Smooth muscle cell (in vitro differentiated cells): Measurements from ENCODE around the gene AMPH. TPM values are rescaled to one million over a fixed set of nuclear protein-coding genes. Genes with fewer than 3 reads are reported as not detected.

Experiments
- DNase-seq: peaks from one replicate; lab custom pipeline; 2025; ENCODE audit not compliant: unreplicated experiment; lab: John Stamatoyannopoulos, UW
- H2AFZ ChIP-seq: fragments of 200-600 bp; sonication (generic); 2 replicates; pipeline ENCODE4 v1.6.0; 2016; ENCODE audit warnings: antibody characterized with exemption, low read depth, mild to moderate bottlenecking
- H3F3A ChIP-seq: fragments of 200-600 bp; sonication (generic); 2 replicates; pipeline ENCODE4 v1.6.0; 2017; ENCODE audit warnings: antibody characterized with exemption, low read depth
- H3K27ac ChIP-seq: fragments of 200-600 bp; sonication (generic); 2 replicates; pipeline ENCODE4 v1.5.1; 2016; ENCODE audit warnings: low read depth, mild to moderate bottlenecking
- H3K27me3 ChIP-seq: fragments of 200-600 bp; sonication (generic); 2 replicates; pipeline ENCODE4 v1.6.1; 2016; ENCODE audit warnings: low read depth, mild to moderate bottlenecking
- H3K36me3 ChIP-seq: fragments of 200-600 bp; sonication (generic); 2 replicates; pipeline ENCODE4 v1.5.1; 2016; ENCODE audit warnings: low read depth
- H3K4me1 ChIP-seq: fragments of 200-600 bp; sonication (generic); 2 replicates; pipeline ENCODE4 v1.5.1; 2016; ENCODE audit warnings: low read depth
- H3K4me2 ChIP-seq: fragments of 200-600 bp; sonication (generic); 2 replicates; pipeline ENCODE4 v1.6.0; 2016; ENCODE audit warnings: mild to moderate bottlenecking
- H3K4me3 ChIP-seq: fragments of 200-600 bp; sonication (generic); 2 replicates; pipeline ENCODE4 v1.5.1; 2016; ENCODE audit warnings: mild to moderate bottlenecking
- H3K79me2 ChIP-seq: fragments of 200-600 bp; sonication (generic); 2 replicates; pipeline ENCODE4 v1.6.0; 2016; ENCODE audit warnings: low read depth, mild to moderate bottlenecking
- H3K9ac ChIP-seq: fragments of 200-600 bp; sonication (generic); 2 replicates; pipeline ENCODE4 v1.6.0; 2016; ENCODE audit warnings: low read depth
- H3K9me3 ChIP-seq: fragments of 200-600 bp; sonication (generic); replicated peaks from 2 replicates; pipeline ENCODE4 v1.5.1; 2016; ENCODE audit warnings: low read depth
- H4K20me1 ChIP-seq: fragments of 200-600 bp; sonication (generic); 2 replicates; pipeline ENCODE4 v1.6.0; 2016; ENCODE audit warnings: low read depth
- WGBS: methylation state at CpG from one replicate; pipeline ENCODE4 v1.1.7; 2016; ENCODE audit warnings: low lambda C conversion rate; 5-methylcytosine and 5-hydroxymethylcytosine counted together
- polyA plus RNA-seq: library from polyadenylated mRNA; unstranded; fragments of >200 nt; fragmentation: Nextera tagmentation; extraction: Ambion mirVana; gene quantifications from 2 replicates; pipeline ENCODE4 v1.2.1, GENCODE V29; 2016
- total RNA-seq: library from RNA; depleted of rRNA; stranded (reverse); fragments of >200 nt; gene quantifications from 2 replicates; pipeline ENCODE4 v1.2.3, GENCODE V29; 2014
- TF ChIP-seq, protein P1 (sequence below): fragments of 200-600 bp; sonication (generic); IDR thresholded peaks from 2 replicates; pipeline ENCODE4 v1.5.1; 2017; ENCODE audit warnings: borderline replicate concordance, mild to moderate bottlenecking, antibody characterized with exemption; ENCODE audit not compliant: insufficient read depth, poor library complexity, severe bottlenecking

AMPH gene
- total and polyA plus RNA-seq, 2 experiments from 2014 or later: 1.6 to 2.4 TPM

DNA sequence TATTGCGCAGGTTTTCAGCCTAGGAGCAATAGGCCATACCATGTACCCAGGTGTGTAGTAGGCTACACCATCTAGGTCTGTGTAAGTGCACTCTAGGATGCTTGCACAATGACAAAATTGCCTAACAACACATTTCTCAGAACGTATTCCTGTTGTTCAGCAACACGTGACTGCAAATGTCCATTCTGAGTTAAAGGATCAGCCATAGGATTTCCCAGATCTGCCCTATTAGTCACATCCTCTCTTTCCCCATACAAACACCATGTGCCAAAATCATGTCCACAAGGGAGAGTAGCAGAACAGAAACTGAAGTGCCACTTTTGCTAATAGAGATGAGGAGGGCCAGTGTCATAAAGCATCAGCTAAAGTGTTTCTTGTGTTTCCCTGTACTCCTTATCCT, 42.6 kb upstream of the AMPH start:
- TF ChIP-seq, protein P1, sequence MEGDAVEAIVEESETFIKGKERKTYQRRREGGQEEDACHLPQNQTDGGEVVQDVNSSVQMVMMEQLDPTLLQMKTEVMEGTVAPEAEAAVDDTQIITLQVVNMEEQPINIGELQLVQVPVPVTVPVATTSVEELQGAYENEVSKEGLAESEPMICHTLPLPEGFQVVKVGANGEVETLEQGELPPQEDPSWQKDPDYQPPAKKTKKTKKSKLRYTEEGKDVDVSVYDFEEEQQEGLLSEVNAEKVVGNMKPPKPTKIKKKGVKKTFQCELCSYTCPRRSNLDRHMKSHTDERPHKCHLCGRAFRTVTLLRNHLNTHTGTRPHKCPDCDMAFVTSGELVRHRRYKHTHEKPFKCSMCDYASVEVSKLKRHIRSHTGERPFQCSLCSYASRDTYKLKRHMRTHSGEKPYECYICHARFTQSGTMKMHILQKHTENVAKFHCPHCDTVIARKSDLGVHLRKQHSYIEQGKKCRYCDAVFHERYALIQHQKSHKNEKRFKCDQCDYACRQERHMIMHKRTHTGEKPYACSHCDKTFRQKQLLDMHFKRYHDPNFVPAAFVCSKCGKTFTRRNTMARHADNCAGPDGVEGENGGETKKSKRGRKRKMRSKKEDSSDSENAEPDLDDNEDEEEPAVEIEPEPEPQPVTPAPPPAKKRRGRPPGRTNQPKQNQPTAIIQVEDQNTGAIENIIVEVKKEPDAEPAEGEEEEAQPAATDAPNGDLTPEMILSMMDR: no peak
- H3K27ac ChIP-seq: no peak overlapping the region
- WGBS: 51% methylated on average over 3 of the region's 3 CpGs
- H3K27me3 ChIP-seq: peaks cover 9% of the 10 kb centered on the region
- no peaks in the 10 kb centered on the region for H3K4me1 ChIP-seq
- no peak overlapping the region for H3K4me3 ChIP-seq
- H4K20me1 ChIP-seq: no peaks in the 10 kb centered on the region
- H3K9me3 ChIP-seq: no peaks in the 10 kb centered on the region
- H3K79me2 ChIP-seq: no peaks in the 10 kb centered on the region
- H3F3A ChIP-seq: no peaks in the 10 kb centered on the region
- no peak for DNase-seq
- H3K9ac ChIP-seq: no peak overlapping the region
- no peak overlapping the region for H3K4me2 ChIP-seq
- H2AFZ ChIP-seq: no peak overlapping the region
- no peaks in the 10 kb centered on the region for H3K36me3 ChIP-seq

DNA sequence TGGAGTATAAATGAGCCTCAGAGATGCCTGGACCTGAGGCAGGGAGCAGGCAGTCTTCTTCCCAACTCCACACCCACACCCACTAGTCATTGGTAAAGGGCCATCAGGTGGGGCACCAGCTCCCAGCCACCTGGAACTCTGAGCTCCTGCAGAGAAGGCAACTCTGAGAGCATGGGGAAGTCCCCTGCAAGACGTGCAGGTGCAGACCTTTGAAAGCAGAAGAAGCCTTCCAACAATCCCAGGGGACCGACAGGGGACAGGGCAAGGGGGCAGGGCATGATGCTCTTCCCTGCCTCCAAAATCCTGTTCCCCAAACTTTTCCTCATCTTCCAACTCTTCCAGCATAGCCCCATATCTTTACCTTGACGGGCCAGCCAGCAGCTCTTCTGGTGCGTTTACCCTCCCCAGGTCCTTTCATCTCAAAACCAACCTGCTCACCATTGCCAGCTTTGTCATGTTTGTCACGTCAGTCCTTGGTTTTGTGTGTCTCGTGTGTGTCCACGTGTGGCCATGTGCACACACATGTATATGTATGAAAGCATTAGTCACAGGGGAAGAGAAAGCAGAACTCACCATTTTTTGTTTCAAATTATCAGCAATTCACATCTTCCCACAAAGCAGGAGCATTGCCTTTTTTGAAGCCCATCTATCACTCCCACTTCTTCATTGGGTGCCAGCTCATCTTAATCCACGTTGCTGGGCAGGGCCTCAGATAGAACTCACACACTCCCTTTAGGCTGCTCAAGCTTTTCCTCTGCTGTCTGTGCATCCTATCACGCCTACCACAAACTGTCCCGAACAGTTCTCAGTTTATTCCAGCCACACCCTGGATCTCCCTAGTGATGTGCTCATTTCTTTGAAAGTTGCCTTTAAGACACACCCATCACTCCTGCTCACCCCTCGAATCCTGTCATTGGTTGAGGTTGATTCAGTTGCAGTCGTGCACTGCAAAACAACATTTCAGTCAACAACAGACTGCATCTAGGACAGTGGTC, 41.0 kb upstream of the AMPH start:
- 86% methylated on average over 12 of the region's 12 CpGs for WGBS
- H4K20me1 ChIP-seq: no peaks in the 10 kb centered on the region
- H3K36me3 ChIP-seq: no peaks in the 10 kb centered on the region
- TF ChIP-seq, protein P1: no peak
- no peaks in the 10 kb centered on the region for H3K79me2 ChIP-seq
- H2AFZ ChIP-seq: no peak overlapping the region
- H3K27ac ChIP-seq: no peak overlapping the region
- no peak overlapping the region for H3K4me2 ChIP-seq
- no peak for DNase-seq
- no peak overlapping the region for H3K9ac ChIP-seq
- H3K4me1 ChIP-seq: no peaks in the 10 kb centered on the region
- H3K27me3 ChIP-seq: peaks cover 9% of the 10 kb centered on the region
- H3K4me3 ChIP-seq: no peak overlapping the region
- no peaks in the 10 kb centered on the region for H3F3A ChIP-seq
- no peaks in the 10 kb centered on the region for H3K9me3 ChIP-seq

GRCh38 chr7:38669965-38670520, 38.9 kb upstream of the AMPH start:
- DNase-seq: no peak
- Histone ChIP-seq H3K27me3 (peaks cover 9% of the 10 kb centered on the region), H3K9me3 (no peaks in the 10 kb centered on the region), H3K27ac (no peak overlapping the region), H3K4me1 (no peaks in the 10 kb centered on the region), H3K9ac (no peak overlapping the region), H3K36me3 (no peaks in the 10 kb centered on the region), H2AFZ (no peak overlapping the region), H3K4me2 (no peak overlapping the region), H3K79me2 (no peaks in the 10 kb centered on the region), H3F3A (no peaks in the 10 kb centered on the region), H3K4me3 (no peak overlapping the region), H4K20me1 (no peaks in the 10 kb centered on the region)
- TF ChIP-seq, protein P1: no peak
- 79% methylated on average over 5 of the region's 5 CpGs for WGBS
